Stimulated activated CD4-positive, alpha-beta T cell treated with anti-CD3 and anti-CD28 coated beads, TNF-alpha, amount 100 ng/mL, for 1 hour (primary cell): Measurements from ENCODE around the gene C17orf58.
"Not testable (repeated sequence)": the region's sequence is repeated elsewhere in the genome, so short reads cannot be mapped to it uniquely, and the experiment has no call there.

Experiments used
- DNase-seq, 3 donors: peaks; one replicate each; pipeline ENCODE4 v3.0.0-alpha.2; 2020; ENCODE audit warnings: low read depth in 3 of 3, low spot score in 1 of 3

The C17orf58 gene

DNA sequence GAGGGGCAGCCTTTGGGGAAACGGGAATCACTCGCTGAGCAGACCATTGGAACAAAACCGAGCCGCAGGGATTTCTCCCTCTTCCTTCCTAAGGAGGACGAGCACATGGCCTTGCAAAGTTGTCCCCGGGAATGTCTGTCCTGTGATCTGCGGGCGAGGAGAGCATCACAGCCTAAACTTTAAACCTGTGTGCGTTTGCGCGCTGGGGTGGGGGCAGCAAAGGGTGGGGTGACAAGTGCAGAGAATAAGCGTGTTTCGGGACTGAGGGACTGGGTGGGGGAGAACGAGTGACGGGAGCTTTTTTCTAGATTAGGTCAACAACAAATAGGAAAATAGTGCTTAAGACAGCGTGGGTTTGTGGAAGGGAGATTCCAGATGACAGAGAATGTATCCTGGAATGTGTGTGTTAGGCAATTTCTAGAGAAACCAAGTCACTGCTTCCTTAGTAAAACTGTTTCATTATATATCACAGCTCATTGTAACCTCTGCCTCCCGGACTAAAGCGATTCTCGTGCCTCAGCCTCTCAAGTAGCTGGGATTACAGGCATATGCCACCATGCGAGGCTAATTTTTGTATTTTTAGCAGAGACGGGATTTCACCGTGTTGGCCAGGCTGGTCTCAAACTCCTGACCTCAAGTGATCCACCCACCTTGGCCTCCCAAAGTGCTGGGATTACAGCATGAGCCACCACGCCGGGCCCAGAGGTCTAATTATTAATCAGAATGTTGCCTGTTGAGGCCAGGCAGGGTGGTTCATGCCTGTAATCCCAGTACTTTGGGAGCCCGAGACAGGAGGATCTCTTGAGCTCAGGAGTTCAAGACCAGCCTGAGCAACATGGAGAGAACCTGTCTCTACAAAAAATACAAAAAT, at the start of gene C17orf58:
Gene C17orf58, minus strand, starts transcription at position 169 of the 871 bp plus-strand sequence. CDS start 271 bp downstream, outside the sequence.
- not testable (repeated sequence) for DNase-seq

- no peak for DNase-seq
These were observed 40.3 kb upstream of the C17orf58 start for GRCh38 chr17:68036304-68037147.

DNA sequence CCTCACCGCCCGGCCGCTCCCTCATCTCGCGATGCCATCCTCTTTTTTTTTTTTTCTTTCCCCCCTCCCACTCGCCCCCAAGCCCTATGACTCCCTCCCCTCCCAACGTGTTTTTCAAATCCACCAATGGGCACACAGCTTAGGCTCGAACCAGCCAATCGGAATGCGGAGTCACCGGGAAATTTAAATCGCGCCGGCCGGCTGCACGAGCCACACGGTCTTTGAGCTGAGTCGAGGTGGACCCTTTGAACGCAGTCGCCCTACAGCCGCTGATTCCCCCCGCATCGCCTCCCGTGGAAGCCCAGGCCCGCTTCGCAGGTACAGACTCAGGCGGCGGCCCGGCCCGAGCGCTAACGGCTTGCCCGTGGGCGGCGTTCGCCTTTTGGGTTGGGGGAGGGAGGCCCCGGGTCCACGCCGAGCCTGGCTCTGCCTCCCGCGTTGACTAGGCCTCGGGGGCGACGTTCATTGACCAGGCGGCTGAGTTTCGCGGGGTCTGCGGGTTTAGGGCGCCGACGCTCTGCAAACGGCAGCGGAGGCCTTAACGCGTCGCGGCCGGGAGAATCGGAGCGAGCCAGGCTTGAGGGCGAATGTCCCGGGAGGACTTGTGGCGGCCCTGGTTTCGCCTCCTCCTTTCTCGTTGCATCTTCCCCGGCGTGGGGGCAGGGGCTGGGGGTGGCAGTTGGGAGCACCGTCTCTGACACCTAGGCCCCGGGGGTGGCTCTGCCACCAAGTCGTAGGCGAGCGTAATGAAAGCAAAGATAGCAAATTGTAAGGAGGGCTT, 39.4 kb upstream of the C17orf58 start, which contains the start of gene KPNA2:
Gene KPNA2, plus strand, starts transcription at position 213 of the 781 bp plus-strand sequence. CDS start 1,398 bp downstream, outside the sequence.
- peak; percentile 75 to 79 (median 76) for DNase-seq

DNA sequence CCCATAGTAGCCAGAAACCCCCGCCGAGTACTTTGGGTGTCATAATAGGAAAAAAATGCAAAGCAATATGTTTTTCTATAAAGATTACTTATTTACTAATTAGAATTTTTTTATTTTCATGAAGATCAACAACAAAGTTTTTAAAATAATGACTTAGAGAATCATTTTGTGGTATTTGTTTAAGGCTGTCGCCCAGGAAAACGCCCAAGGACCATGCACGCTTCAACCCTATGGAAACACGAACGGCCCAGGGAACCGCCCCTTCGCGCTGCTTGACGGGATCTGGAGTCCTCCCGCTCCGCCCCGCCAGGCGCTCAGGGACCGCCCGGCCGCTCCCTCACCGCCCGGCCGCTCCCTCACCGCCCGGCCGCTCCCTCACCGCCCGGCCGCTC, 38.9 kb upstream of the C17orf58 start:
- peak in 1 of 3 donors; percentile 77 for DNase-seq

- DNase-seq, result no peak
These were observed 38.1 kb upstream of the C17orf58 start for GRCh38 chr17:68034452-68034776.

GRCh38 chr17:68033636-68034451, 37.6 kb upstream of the C17orf58 start:
- no peak for DNase-seq

GRCh38 chr17:68029512-68030215, 33.4 kb upstream of the C17orf58 start:
- DNase-seq, result no peak

- not testable (repeated sequence) for DNase-seq
These were observed 26.3 kb upstream of the C17orf58 start for GRCh38 chr17:68022547-68022946.

DNA sequence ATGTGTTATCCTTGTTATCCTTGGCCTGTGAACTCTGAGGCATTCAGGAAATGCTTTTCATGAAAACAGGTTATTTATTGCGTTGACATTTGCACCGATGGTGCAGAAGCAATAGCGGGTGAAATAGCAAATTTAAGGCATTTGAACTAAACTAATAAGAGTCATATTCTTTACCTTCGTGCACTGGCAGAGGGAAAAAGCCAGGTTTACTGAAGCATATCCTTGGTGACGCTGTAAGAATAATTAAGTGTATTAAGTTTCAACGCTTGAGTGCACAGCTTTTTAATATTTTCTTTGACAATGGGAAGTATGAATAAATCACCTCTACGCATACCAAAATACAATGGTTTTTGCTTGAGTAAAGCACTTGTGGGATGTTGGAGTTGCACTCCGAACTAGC, 25.7 kb upstream of the C17orf58 start:
- DNase-seq, result no peak

GRCh38 chr17:68020791-68021190, 24.5 kb upstream of the C17orf58 start:
- DNase-seq, result not testable (repeated sequence)

DNA sequence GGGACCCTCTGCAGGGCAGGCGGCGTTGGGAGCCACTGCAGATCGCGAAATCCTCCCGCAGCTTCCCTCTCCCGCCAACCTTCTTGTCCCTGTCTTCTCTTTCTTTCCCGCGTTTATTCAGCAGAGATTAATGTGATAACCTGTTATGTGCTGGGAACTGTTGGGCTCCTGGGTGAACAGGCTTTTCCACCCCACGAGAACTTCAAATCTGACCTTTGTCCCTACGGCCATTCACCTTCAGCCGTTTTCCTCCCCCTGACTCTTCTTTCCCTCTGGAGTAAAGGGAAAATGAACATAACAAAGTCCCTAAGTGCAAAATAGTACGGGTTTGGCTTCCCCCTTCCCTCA, 24.1 kb upstream of the C17orf58 start:
- no peak for DNase-seq

DNA sequence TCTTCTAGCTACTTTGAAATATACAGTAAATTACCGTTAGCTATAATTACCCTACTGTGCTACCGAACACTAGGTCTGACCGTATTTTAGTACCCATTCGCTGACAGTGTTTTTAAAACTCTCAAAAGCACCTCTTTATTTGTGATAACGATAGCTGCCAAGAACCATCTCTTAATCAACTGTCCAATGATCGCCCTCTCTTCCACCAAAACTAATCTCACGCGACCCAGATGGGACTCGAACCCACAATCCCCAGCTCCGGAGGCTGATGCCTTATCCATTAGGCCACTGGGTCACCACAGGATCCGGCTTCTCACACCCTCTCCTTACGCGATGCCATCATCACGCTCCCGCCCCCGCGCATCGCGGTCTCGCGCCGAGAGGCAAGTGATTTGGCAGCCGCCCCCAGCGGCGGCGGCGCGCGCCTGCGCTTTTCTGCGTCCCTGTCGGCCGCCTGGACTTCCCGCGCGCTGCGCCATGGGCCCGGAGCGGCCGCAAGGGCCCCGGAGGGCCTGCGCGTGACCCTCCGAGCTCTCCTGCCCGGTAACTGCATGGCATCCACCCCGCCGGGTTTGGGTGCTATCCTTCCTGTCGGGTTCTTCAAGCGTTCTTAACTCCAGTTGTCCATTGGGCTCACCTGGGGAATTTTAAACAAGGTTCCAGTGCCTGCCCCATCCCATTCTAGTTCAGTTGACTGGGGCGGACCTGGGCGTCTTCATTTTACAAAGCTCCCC, 23.6 kb upstream of the C17orf58 start:
- DNase-seq, result peak; percentile 86 to 100 (median 95)

DNA sequence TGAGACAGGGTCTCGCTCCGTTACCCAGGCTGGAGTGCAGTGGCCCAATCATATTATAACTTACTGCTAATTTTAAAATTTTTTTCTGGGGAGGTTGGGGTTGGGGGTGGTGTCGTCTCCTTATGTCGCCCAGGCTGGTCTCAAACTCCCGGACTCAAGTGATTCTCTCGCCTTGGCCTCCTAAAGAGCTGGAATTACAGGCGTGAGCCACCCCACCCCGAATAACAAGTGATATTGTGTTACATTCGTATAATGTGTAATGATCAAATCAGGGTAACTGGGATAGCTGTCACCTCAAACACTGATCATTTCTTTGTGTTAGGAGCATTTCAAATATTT, 23.0 kb upstream of the C17orf58 start:
- DNase-seq, result no peak

- not testable (repeated sequence) for DNase-seq
These were observed 22.2 kb upstream of the C17orf58 start for GRCh38 chr17:68018493-68018892.

DNA sequence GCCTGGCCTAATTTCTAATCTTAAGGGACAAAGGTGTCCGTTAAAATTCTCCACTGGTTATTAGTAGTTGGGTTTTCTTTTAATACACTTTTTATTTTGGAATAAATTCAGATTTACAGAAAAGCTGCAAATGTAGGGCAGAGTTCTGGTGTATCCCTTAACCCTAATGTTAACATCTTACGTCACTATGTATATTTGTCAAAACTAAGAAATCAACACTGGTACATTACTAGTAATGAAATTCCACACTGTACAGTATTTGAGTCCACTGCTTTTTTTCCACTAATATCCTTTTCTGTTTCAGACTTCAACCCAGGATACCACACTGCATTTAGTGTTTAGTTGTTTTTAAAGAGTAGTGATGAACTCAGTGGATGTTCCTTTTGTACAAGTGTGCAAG, 20.6 kb upstream of the C17orf58 start:
- no peak for DNase-seq

DNA sequence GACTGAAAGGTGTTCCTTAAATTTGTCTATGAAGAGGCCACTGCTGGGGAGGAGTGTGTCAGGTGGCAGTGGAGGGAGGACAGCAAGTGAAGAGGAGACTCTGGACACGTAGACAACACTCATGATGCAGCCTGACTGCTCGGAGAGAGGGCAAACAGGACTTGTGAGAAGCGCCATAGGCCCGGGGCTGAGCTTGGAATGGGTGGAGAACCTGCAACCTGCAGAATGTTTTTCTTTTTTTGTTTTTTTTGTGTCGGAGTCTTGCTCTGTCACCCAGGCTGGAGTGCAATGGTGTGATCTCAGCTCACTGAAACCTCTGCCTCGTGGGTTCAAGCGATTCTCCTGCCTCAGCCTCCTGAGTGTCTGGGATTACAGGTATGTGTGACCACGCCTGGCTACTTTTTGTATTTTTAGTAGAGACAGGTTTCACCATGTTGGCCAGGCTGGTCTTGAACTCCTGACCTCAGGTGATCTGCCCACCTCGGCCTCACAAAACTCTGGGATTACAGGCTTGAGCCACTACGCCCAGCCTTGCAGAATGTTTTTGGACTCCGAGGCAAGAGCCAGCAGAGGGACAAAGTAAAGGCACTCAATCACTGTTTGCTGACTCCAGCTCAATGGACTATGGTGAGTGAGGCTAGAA, 18.9 kb upstream of the C17orf58 start:
- DNase-seq, result no peak

GRCh38 chr17:68013385-68013784, 17.1 kb upstream of the C17orf58 start:
- no peak for DNase-seq

- peak in 1 of 3 donors; percentile 49 for DNase-seq
These were observed 15.0 kb upstream of the C17orf58 start for GRCh38 chr17:68011199-68011665.

DNA sequence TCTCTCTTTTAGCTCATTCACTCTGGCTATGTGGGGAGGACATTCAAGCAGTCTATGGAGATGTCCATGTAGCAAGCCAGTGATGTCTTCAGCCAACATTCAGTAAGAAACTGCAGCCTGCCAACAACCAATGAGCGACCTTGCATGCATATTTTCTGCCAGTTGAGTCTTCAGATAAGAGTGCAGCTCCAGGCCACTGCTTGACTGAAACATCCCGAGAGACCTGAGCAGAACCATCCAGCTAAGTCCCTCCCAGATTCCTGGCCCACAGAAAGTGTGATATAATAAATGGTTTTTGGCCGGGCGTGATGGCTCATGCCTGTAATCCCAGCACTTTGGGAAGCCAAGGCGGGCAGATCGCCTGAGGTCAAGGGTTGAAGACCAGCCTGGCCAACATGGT, 10.5 kb upstream of the C17orf58 start:
- DNase-seq, result no peak
